ENCODE data around the gene LOXHD1.
A peak's percentile ranks its signal among the peaks of the same experiment; 100 is the strongest.

Gene LOXHD1

DNA sequence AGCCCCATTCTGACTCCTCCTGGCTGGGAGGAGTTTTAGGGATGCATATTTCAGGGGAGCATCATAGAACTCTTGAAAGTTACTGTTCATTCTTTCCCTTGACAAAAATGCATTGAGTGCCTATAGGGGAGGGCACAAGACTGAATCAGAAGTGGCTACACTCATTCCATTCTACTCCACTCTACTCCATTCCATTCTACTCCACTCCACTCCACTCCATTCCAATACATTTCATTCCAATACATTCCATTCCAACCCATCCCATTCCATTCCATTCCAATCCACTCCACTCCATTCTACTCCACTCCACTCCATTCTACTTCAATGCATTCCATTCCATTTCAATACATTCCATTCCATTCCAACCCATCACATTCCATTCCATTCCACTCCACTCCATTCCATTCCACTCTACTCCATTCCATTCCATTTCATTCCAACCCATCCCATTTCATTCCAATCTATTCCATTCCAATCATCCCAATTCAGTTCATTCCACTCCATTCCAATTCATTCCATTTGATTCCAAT lies 110.8 kb downstream of the LOXHD1 start:
- DNase-seq (ENCODE audit: low spot score): no peak

- DNase-seq (ENCODE audit: low spot score): no peak
Measured at GRCh38 chr18:46542545-46542944, 114.5 kb downstream of the LOXHD1 start.

DNA sequence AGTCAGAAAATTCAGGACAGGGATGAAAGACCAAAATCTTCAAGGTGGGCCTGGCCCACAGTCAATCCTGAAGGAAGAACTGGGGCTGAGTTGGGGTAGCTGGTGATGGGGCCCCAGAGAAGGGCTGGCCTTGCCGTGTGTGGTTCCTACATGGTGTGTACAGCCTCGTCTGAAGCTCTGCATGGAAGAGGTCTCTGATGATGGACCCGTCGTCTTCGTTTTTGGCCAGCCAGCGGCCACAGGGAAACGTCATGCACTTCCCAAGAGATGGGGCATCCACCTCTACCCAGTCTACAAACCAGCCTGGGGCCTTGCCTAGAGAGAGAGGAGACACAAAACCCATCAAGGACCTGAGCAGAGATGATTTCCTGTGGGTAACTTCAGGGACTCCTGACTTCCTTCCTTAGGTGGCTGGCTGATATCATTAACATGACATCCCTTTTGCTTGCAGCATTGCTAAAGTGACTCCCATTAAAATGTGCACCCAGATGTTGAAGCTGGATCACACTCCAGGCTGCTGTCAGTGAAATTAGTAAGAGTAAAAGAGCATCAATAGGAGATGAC lies 115.3 kb downstream of the LOXHD1 start:
- no peak for DNase-seq (ENCODE audit: low spot score)

DNA sequence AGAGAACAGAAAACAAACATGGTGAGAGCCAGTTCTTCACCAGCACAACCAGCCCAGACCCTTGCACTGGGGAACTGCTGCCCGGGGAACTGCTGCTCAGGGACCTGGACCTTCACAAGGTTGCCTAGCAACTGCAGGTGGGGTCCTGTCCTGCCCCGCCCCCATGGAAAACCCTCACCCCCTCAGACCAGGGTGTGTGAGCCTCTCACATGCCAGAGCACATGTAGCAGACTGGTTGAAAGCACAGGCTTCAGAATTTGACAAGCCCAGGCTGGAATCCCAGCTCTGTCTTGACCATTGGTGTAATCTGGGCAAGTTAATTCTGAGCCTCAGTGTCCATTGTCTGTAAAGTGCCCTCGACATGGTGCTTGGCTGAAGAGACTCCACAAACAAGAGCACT lies 118.6 kb downstream of the LOXHD1 start:
- DNase-seq (ENCODE audit: low spot score): no peak

- no peak for DNase-seq (ENCODE audit: low spot score)
Measured at GRCh38 chr18:46536215-46536874, 120.7 kb downstream of the LOXHD1 start.

DNA sequence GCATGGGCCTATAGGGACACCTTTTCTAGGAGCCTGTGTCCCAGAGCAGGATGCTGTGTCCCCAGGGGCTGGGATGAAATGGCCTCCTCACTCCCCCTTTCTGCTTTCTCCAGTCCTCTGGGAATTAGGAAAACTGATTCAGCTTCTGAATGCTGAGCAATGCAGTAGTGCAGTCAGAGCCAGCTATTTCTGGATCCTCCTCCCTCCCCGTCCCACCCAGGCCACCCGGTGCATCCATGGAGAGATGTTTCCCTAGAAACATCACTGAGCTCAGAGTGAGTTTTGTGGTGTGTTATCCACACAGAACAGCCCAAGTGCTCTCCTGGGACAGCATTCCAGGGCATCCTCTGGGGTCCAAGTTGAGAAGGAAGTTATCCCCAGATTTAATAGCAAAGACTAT lies 125.5 kb downstream of the LOXHD1 start:
- DNase-seq (ENCODE audit: low spot score): no peak

GRCh38 chr18:46528037-46528436 lies 129.0 kb downstream of the LOXHD1 start:
- DNase-seq (ENCODE audit: low spot score): no peak

DNA sequence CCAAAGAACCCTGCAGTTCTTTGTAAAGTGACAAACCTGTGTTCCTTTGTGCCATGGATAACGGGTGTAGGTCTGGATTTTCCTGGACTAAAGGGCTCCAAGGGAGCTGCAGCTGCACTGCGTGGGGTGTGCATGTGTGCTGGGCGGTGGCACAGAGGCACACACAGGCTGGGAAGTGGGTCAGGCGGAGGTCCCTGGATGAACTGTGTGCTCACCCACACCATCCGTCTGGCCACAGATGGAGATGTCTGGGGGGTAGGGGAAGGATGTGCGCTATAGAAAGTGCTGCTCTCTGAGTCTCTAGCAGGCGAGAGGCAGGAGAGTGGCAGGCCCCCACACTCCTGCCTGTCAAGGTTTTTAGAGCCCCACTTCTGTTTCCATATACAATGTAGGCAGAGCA lies 137.2 kb downstream of the LOXHD1 start:
- no peak for DNase-seq (ENCODE audit: low spot score)

DNA sequence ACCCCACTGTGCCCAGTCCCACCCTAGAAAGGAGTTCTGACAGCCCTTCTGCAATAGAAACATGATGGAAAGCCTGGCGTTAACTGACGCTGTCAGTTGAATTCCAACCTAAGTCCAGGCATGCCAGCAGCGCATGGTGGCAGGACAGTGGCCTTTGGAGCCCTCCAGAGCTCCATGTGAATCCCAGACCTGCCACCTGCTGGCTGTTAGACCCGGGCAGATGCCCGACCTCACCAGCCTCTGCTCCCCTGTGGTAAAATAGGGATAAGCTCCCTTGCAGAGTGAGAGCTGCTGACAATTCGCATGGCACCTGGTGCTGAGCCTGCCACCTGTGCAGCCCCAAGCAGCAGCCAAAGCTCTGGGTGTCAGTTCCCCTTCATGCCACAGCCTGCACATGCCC lies 138.6 kb downstream of the LOXHD1 start:
- DNase-seq (ENCODE audit: low spot score): no peak

DNA sequence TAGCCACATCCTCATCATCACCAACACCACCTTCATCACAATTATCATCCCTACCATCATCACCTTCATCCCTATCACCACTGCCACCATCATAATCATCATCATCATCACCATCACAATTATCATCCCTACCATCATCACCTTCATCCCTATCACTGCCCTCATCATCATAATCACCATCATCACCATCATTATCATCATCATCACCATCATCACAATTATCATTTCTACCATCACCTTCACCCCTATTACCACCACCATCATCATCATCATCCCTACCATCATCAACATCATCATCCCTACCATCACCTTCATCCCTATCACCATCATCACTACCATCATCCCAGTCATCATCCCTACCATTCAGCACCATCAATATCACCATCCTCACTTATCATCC lies 140.5 kb downstream of the LOXHD1 start:
- DNase-seq (ENCODE audit: low spot score): no peak

- DNase-seq (ENCODE audit: low spot score): no peak
Measured at GRCh38 chr18:46510386-46510785, 146.6 kb downstream of the LOXHD1 start.

DNA sequence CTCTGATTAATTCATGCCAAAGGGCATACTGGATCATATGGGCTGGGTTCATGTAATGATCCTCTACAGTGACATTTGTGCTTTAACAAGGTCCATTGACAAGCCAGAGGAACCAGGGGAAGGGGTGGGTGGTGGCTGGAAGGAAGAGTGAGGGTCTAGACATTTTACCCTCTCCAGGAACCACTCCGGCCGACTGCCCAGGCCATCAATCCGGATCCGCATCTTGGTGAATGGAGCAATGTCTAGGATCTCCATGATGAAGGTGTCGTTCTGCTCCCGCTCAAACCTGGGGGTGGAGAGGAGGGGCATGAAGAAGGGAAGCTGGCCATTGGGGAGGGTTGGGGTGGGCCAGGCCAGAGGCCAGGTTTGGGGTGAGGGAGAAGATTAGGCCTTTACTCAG lies 147.5 kb downstream of the LOXHD1 start:
- no peak for DNase-seq (ENCODE audit: low spot score)

GRCh38 chr18:46506974-46507586 lies 149.9 kb downstream of the LOXHD1 start:
- DNase-seq (ENCODE audit: low spot score): no peak

GRCh38 chr18:46502444-46502843 lies 154.6 kb downstream of the LOXHD1 start:
- DNase-seq (ENCODE audit: low spot score): no peak

DNA sequence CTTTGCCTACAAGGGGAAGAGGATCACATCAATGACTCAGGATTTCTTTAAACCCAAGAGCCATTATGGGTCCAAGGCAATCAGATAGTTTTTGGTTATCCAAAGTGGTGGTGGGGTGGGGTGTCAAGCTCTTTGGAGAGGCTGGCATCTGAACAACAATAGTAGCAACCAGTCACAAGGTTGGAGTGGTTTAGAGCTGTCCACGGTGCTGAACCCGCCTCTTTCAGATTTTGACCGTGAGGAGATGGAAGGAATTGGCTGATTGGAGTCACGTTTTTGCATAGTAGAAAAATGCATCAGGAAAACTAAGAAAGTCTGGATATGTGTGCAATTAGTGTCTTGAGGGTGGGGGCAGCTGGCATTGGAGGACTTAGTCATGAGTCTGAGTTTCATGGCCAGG lies 159.9 kb downstream of the LOXHD1 start:
- no peak for DNase-seq (ENCODE audit: low spot score)

DNA sequence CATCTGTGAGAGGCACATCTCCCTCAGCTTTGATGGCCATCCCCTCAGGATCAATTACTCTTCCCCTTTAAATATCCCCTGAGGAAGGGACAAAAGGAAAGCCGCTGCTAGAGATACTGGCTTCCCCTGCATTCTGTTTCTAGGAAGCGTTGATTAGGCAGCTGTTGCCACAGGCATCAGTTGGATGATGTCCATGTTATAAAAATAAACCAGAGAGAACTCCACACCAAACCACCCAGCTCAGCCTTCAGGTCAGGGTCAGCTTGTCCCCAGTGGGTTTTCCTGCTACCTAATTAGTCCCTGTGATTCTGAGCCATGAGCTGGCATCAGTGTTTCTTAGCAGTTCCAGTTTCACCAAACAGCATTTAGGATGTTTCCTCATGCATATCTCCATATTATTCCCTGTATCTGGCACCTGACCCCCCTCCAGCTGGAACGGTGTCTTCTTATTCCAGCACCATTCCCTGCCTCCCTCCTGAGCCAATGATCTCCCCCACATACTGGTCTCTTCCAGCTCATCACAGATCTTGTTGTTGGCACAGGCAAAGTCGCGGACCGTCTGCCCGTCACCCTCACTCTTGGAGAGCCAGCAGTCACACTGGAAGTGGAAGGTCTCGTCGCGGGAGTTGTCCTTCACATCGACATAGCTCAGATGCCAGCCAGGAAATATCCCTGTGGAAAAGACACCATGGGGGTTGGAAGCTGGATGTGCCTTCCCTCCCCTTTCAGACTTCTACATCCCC lies 168.4 kb downstream of the LOXHD1 start:
- DNase-seq (ENCODE audit: low spot score): no peak

DNA sequence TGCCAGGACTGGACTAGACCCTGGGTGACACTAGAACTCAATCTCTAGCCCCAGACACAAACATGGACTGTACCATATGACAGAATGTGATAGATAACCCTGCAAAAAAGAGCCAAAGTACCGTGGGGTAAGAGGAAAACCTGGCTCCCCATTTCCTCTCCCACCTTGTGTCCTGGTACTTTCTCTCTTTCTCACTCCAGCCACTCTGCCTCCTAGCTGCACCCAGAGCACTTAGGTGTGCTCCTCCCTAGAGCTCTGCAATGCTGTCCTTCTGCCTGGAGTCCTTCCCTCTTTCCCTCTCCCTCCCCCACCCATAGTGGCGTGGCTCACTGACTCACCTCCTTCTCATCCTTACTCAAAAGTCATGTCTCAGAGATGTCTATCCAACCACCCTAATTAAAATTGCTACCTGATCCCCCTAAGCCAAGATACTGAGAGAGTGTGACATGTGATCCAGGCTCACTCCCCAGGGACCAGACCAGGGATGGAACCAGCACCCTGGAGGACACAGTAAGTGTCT lies 171.3 kb downstream of the LOXHD1 start:
- no peak for DNase-seq (ENCODE audit: low spot score)

DNA sequence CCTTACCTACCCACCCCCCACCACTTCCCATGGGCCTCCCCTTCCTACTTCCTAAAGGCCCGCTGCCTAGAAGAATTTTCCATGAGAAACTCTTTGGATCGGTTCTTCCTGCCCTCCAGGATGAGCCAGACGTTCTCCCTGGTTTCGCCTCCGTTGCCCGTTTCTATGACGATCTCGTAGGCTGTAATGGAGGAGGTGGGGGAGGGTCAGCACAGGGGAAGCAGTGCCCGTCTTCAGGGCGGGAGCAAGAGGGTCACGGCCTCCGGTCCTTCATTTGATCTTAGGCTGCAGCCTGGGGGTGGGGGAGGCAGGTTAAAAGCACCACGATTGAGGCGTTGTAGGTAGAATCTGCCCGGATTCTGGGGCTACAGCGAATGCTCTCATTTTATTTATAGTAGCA lies 172.0 kb downstream of the LOXHD1 start:
- DNase-seq (ENCODE audit: low spot score): no peak

- DNase-seq (ENCODE audit: low spot score): no peak
Measured at GRCh38 chr18:46482831-46483230, 174.2 kb downstream of the LOXHD1 start.

- DNase-seq (ENCODE audit: low spot score): no peak
Measured at GRCh38 chr18:46481847-46482245, 175.2 kb downstream of the LOXHD1 start.

- DNase-seq (ENCODE audit: low spot score): peak; percentile 40
Measured at GRCh38 chr18:46481048-46481846, 175.8 kb downstream of the LOXHD1 start.

- DNase-seq (ENCODE audit: low spot score): no peak
Measured at GRCh38 chr18:46480226-46480625, 176.8 kb downstream of the LOXHD1 start.

Measured in CD4-positive, alpha-beta T cell treated with Interleukin-6 at 100 ng/mL for 8 hours (primary cell).